ENCODE data around the gene GID4. TPM values are rescaled to one million over a fixed set of nuclear protein-coding genes. Genes with fewer than 3 reads are reported as not detected.
"Not testable (repeated sequence)": the region's sequence is repeated elsewhere in the genome, so short reads cannot be mapped to it uniquely, and the experiment has no call there.

GID4 gene
- polyA plus RNA-seq, result 1 to 10 TPM; 6.2 to 7.5 TPM

DNA sequence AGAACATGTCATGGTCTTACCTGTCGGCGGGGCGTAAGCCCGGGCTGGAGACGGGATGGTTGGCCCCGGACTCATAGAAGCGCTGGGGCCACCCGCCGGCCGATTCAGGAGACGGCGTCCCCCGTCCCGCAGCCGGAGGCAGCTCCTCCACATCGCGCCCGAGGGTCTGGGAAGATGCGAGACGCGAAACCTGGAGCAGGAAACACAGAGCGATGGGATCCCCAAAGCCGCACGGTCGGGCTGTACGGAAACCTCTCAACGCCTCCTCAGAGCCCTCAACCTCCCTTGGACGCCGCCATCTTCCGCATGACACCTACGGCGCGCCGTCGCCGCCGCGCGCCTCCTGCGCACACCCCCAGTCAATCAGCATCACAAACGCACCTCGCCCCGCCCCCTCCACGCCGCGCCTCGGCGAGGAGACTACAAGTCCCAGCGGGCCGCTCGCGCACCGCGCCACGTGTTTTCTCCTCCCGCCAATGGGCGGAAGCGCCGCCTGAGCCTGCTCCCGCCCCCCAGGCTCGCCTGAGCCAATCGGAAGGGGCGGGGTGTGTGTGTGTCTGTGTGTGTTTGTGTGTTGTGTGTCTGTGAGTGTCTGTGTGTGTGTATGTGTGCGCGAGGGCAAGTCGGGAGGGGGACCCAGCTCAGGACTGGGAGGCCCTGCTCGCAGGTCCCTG, at the start of gene GID4, which contains the start of gene ATPAF2:
Gene GID4, plus strand, starts transcription at position 548 of the 674 bp plus-strand sequence. Its CDS starts 57 bp downstream, at position 605.
Gene ATPAF2, minus strand, starts transcription at position 308 of the 674 bp plus-strand sequence. Its CDS starts 155 bp downstream, at position 153.
- Histone ChIP-seq H3K4me3 (ENCODE audit: low read depth in 1 of 2, low read length in 2 of 2) (peak within 1 kb of the TSS; percentile 86 to 91), H3K4me1 (ENCODE audit: control insufficient read depth in 2 of 2, insufficient read depth in 2 of 2, low read length in 1 of 2) (peaks cover 0 to 13% of the 10 kb centered on the region in 2 donors), H3K36me3 (ENCODE audit: control insufficient read depth in 2 of 2, insufficient read depth in 2 of 2, low read length in 1 of 2) (peaks cover 0 to 2% of the 10 kb centered on the region in 2 donors), H3K27me3 (ENCODE audit: control insufficient read depth in 1 of 2, insufficient read depth in 2 of 2, low read length in 2 of 2) (no peaks in the 10 kb centered on the region), H3K9me3 (ENCODE audit: control insufficient read depth in 2 of 2, insufficient read depth in 1 of 2, low read depth in 1 of 2, low read length in 1 of 2) (no peaks in the 10 kb centered on the region), H3K27ac (ENCODE audit: low read depth in 2 of 2, low read length in 1 of 2) (peak within 1 kb of the TSS; percentile 68 to 94)
- 0% methylated on average over 59 to 67 of the region's 67 CpGs for WGBS, 2 donors

DNA sequence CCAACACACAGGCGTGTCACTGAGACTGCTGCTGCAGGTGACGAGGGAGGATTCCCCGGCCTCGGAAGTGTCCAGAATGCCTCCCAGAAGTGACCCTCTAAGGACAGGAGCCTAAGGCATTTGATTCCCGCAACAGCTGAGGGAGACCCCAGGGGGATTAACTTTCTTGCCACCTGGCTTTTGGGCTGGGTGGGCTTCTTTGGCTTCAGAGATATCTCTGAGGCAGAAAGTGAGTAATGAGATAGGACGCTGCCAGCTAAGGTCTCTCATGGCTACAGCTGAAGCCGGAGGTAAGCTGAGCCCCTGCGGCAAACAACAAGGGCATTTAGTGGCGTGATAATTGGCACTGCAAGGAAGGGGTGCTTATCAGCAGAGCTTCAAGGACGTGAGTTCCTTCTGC, 49.6 kb upstream of the GID4 start:
- Histone ChIP-seq H3K27ac (ENCODE audit: low read depth in 2 of 2, low read length in 1 of 2) (no peak overlapping the region), H3K36me3 (ENCODE audit: control insufficient read depth in 2 of 2, insufficient read depth in 2 of 2, low read length in 1 of 2) (no peaks in the 10 kb centered on the region), H3K27me3 (ENCODE audit: control insufficient read depth in 1 of 2, insufficient read depth in 2 of 2, low read length in 2 of 2) (no peaks in the 10 kb centered on the region), H3K4me3 (ENCODE audit: low read depth in 1 of 2, low read length in 2 of 2) (no peak overlapping the region), H3K4me1 (ENCODE audit: control insufficient read depth in 2 of 2, insufficient read depth in 2 of 2, low read length in 1 of 2) (peaks cover 0 to 11% of the 10 kb centered on the region in 2 donors), H3K9me3 (ENCODE audit: control insufficient read depth in 2 of 2, insufficient read depth in 1 of 2, low read depth in 1 of 2, low read length in 1 of 2) (no peaks in the 10 kb centered on the region)
- WGBS, 2 donors, result 89 to 91% methylated on average over 10 of the region's 10 CpGs

DNA sequence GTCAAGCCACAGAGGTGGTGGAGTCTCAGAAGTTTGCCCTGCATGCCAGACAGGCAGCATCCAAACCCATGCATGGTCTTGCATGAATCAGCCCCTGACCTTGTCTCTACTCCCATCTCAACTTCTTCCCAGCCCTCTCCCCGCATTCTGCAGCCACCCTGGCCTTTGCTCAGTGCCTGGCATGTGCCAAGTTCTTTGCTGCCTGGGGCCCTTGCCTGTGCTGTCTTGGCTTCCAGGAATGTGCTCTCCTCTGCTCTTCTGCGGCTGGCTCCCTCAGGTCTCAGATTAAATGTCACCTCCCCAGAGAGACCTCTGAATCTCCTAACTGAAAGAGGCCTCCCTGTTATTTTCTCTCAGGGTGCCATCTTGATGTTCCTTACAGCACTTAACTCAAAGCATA, 48.9 kb upstream of the GID4 start:
- H3K4me1 ChIP-seq (ENCODE audit: control insufficient read depth in 2 of 2, insufficient read depth in 2 of 2, low read length in 1 of 2), result peaks cover 0 to 11% of the 10 kb centered on the region in 2 donors
- peak overlapping the region; percentile 13 to 41 for H3K27ac ChIP-seq (ENCODE audit: low read depth in 2 of 2, low read length in 1 of 2)
- WGBS, 2 donors, result 53 to 67% methylated on average over 2 of the region's 2 CpGs
- no peak overlapping the region for H3K4me3 ChIP-seq (ENCODE audit: low read depth in 1 of 2, low read length in 2 of 2)
- H3K9me3 ChIP-seq (ENCODE audit: control insufficient read depth in 2 of 2, insufficient read depth in 1 of 2, low read depth in 1 of 2, low read length in 1 of 2), result no peaks in the 10 kb centered on the region
- no peaks in the 10 kb centered on the region for H3K27me3 ChIP-seq (ENCODE audit: control insufficient read depth in 1 of 2, insufficient read depth in 2 of 2, low read length in 2 of 2)
- peaks cover 0 to 3% of the 10 kb centered on the region in 2 donors for H3K36me3 ChIP-seq (ENCODE audit: control insufficient read depth in 2 of 2, insufficient read depth in 2 of 2, low read length in 1 of 2)

DNA sequence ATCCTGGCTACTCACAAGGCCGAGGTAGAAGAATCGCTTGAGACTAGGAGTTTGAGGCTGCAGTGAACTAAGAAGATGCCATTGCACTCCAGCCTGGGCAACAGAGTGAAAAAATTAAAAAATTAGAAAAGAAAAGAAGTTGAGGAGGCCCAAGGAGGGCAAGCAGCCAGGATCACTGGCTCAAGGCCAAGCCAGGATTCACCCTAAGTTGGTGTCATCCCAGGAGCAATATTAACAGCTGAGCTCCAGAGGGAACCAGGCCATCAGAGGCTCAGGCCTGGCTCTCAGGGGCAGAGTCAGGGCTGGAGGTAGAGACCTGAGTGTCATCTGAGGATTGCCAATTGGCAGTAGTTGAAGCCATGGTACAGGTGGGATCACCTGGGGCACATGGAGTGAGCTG, 45.8 kb upstream of the GID4 start:
- Histone ChIP-seq H3K4me3 (ENCODE audit: low read depth in 1 of 2, low read length in 2 of 2) (no peak overlapping the region), H3K27me3 (ENCODE audit: control insufficient read depth in 1 of 2, insufficient read depth in 2 of 2, low read length in 2 of 2) (no peaks in the 10 kb centered on the region), H3K27ac (ENCODE audit: low read depth in 2 of 2, low read length in 1 of 2) (no peak overlapping the region), H3K9me3 (ENCODE audit: control insufficient read depth in 2 of 2, insufficient read depth in 1 of 2, low read depth in 1 of 2, low read length in 1 of 2) (no peaks in the 10 kb centered on the region), H3K36me3 (ENCODE audit: control insufficient read depth in 2 of 2, insufficient read depth in 2 of 2, low read length in 1 of 2) (peaks cover 0 to 3% of the 10 kb centered on the region in 2 donors), H3K4me1 (ENCODE audit: control insufficient read depth in 2 of 2, insufficient read depth in 2 of 2, low read length in 1 of 2) (peaks cover 0 to 11% of the 10 kb centered on the region in 2 donors)
- 90 to 92% methylated on average over 2 of the region's 2 CpGs for WGBS, 2 donors

DNA sequence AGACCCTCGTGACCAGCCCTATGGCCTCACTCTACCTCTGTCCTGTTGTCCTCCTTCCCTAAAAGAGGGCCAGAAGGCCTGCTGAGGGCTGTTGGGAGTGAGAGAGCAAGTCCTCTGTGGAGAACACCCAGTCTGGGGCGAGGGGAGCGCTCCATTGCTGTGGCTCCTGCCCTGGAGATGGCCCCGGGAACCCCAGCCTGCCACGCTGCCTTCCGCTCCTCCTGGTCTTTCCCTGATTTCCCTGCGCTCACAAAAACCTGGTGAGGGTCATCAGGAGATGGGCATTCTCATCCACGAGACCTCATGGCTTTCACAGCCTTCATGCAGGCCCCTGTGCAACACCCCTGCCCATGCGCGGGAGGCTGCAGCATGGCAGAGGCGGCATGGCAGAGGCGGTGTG, 45.4 kb upstream of the GID4 start:
- no peaks in the 10 kb centered on the region for H3K27me3 ChIP-seq (ENCODE audit: control insufficient read depth in 1 of 2, insufficient read depth in 2 of 2, low read length in 2 of 2)
- no peak overlapping the region for H3K4me3 ChIP-seq (ENCODE audit: low read depth in 1 of 2, low read length in 2 of 2)
- H3K36me3 ChIP-seq (ENCODE audit: control insufficient read depth in 2 of 2, insufficient read depth in 2 of 2, low read length in 1 of 2), result peaks cover 0 to 3% of the 10 kb centered on the region in 2 donors
- H3K4me1 ChIP-seq (ENCODE audit: control insufficient read depth in 2 of 2, insufficient read depth in 2 of 2, low read length in 1 of 2), result peaks cover 0 to 11% of the 10 kb centered on the region in 2 donors
- WGBS, 2 donors, result 96 to 98% methylated on average over 12 of the region's 12 CpGs
- H3K9me3 ChIP-seq (ENCODE audit: control insufficient read depth in 2 of 2, insufficient read depth in 1 of 2, low read depth in 1 of 2, low read length in 1 of 2), result no peaks in the 10 kb centered on the region
- H3K27ac ChIP-seq (ENCODE audit: low read depth in 2 of 2, low read length in 1 of 2), result no peak overlapping the region

DNA sequence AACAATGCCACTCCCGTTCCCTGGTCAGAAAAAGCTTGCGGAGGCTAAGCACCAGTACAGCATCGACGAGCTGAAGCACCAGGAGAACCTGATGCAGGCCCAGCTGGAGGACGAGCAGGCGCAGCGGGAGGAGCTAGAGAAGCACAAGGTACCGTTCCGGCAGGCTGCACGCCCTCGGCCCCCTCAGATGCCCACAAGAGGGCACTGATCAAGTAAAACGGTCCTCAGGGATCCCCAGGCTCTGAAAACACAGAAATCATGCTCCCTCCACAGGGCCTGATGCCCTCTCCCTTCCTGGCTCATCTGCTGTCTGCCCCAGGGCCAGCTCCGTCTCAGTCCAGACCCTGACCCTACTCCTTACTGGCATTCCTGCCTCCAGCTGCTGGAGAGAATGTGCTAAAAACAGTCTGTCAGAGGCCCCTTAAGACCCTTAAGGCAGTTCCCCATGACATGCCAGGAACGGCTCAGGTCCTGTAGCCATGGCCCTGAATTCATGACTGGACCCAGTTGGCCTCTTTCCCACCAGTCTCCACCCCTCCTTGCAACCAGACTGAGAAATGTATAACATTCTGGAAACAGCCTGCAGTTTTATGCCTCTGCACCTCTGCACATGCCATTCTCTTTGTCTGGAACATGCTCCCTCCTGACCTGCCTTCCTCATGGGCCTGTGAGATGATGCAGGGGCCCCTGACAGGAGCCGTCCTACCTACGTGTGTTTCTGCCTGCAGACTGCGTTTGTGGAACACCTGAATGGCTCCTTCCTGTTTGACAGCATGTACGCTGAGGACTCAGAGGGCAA, 44.7 kb upstream of the GID4 start:
- Histone ChIP-seq H3K4me1 (ENCODE audit: control insufficient read depth in 2 of 2, insufficient read depth in 2 of 2, low read length in 1 of 2) (peaks cover 0 to 11% of the 10 kb centered on the region in 2 donors), H3K27me3 (ENCODE audit: control insufficient read depth in 1 of 2, insufficient read depth in 2 of 2, low read length in 2 of 2) (no peaks in the 10 kb centered on the region), H3K27ac (ENCODE audit: low read depth in 2 of 2, low read length in 1 of 2) (peak overlapping the region in 1 of 2 donors; percentile 17), H3K36me3 (ENCODE audit: control insufficient read depth in 2 of 2, insufficient read depth in 2 of 2, low read length in 1 of 2) (peaks cover 0 to 3% of the 10 kb centered on the region in 2 donors), H3K9me3 (ENCODE audit: control insufficient read depth in 2 of 2, insufficient read depth in 1 of 2, low read depth in 1 of 2, low read length in 1 of 2) (no peaks in the 10 kb centered on the region), H3K4me3 (ENCODE audit: low read depth in 1 of 2, low read length in 2 of 2) (no peak overlapping the region)
- WGBS, 2 donors, result 64 to 68% methylated on average over 18 of the region's 18 CpGs

DNA sequence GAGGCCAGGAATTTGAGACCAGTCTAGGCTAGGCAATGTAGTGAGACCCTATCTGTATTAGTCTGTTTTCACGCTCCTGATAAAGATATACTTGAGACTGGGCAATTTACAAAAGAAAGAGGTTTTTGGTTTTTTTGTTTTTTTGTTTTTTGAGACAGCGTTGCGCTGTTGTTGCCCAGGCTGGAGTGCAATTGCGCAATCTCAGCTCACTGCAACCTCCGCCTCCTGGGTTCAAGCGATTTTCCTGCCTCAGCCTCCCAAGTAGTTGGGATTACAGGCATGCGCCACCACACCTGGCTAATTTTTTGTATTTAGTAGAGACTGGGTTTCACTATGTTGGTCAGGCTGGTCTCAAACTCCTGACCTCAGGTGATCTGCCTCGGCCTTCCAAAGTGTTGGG, 43.3 kb upstream of the GID4 start:
- not testable (repeated sequence) for H3K9me3 ChIP-seq (ENCODE audit: control insufficient read depth in 2 of 2, insufficient read depth in 1 of 2, low read depth in 1 of 2, low read length in 1 of 2); H3K4me3 ChIP-seq (ENCODE audit: low read depth in 1 of 2, low read length in 2 of 2); H3K4me1 ChIP-seq (ENCODE audit: control insufficient read depth in 2 of 2, insufficient read depth in 2 of 2, low read length in 1 of 2); H3K27me3 ChIP-seq (ENCODE audit: control insufficient read depth in 1 of 2, insufficient read depth in 2 of 2, low read length in 2 of 2); H3K36me3 ChIP-seq (ENCODE audit: control insufficient read depth in 2 of 2, insufficient read depth in 2 of 2, low read length in 1 of 2); H3K27ac ChIP-seq (ENCODE audit: low read depth in 2 of 2, low read length in 1 of 2)
- 97 to 98% methylated on average over 8 of the region's 8 CpGs for whole genome bisulfite sequencing, 2 donors

DNA sequence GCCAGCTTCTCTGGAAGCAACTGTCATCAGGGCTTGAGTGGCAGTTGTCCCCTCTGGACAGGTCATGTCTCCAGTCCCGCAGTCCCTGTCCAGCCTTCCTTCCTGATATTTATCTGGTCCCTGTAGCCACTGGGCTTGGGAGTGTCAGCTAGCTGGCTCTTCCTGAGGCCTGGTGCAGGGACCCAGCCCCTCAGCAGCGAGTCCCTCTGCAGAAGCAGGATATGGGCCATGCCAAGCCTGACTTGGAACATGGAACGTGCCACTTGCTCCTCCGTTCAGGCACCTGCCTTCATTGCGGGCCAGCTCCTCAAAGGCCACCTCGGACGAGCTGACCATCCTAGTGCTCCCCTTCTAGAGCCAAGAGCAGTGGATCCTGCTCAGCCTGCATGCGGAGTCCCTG, 40.3 kb upstream of the GID4 start:
- Histone ChIP-seq H3K27me3 (ENCODE audit: control insufficient read depth in 1 of 2, insufficient read depth in 2 of 2, low read length in 2 of 2) (no peaks in the 10 kb centered on the region), H3K36me3 (ENCODE audit: control insufficient read depth in 2 of 2, insufficient read depth in 2 of 2, low read length in 1 of 2) (peaks cover 0 to 3% of the 10 kb centered on the region in 2 donors), H3K27ac (ENCODE audit: low read depth in 2 of 2, low read length in 1 of 2) (no peak overlapping the region), H3K9me3 (ENCODE audit: control insufficient read depth in 2 of 2, insufficient read depth in 1 of 2, low read depth in 1 of 2, low read length in 1 of 2) (no peaks in the 10 kb centered on the region), H3K4me3 (ENCODE audit: low read depth in 1 of 2, low read length in 2 of 2) (no peak overlapping the region), H3K4me1 (ENCODE audit: control insufficient read depth in 2 of 2, insufficient read depth in 2 of 2, low read length in 1 of 2) (peaks cover 0 to 6% of the 10 kb centered on the region in 2 donors)
- 94 to 96% methylated on average over 8 of the region's 8 CpGs for WGBS, 2 donors

DNA sequence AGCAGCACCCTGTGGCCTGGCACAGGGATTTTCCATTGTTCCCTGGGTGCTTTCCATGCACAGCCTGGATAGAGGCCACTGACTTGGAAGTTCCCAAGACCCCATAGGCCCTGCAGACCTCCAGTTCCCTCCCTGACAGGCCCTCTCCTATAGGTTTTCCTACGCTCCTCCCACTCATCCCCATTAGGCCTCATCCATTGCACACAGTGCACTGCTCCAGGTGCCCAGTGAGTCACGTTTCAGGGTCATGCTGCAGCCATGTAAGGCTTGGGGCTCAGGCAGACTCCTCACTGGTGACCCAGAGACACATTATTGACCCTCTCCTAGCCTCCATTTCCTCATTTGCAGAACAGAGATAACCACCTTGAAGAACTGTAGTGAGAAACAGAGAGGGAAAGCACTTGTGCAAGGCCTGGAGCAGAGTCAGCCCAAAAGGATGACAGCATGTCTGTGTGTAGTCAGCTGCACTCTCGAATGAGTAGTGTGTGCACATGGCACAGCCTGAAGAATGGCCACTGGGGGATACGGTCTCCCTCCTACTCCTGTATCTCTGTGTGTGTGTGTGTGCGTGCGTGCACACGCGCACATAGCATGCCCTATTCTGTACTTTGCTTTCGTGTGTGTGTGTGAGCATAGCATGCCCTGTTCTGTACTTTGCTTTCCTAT, 39.7 kb upstream of the GID4 start:
- Histone ChIP-seq H3K36me3 (ENCODE audit: control insufficient read depth in 2 of 2, insufficient read depth in 2 of 2, low read length in 1 of 2) (peaks cover 0 to 3% of the 10 kb centered on the region in 2 donors), H3K27me3 (ENCODE audit: control insufficient read depth in 1 of 2, insufficient read depth in 2 of 2, low read length in 2 of 2) (no peaks in the 10 kb centered on the region), H3K9me3 (ENCODE audit: control insufficient read depth in 2 of 2, insufficient read depth in 1 of 2, low read depth in 1 of 2, low read length in 1 of 2) (no peaks in the 10 kb centered on the region), H3K27ac (ENCODE audit: low read depth in 2 of 2, low read length in 1 of 2) (no peak overlapping the region), H3K4me3 (ENCODE audit: low read depth in 1 of 2, low read length in 2 of 2) (no peak overlapping the region), H3K4me1 (ENCODE audit: control insufficient read depth in 2 of 2, insufficient read depth in 2 of 2, low read length in 1 of 2) (peaks cover 0 to 2% of the 10 kb centered on the region in 2 donors)
- WGBS, 2 donors, result 82 to 83% methylated on average over 9 of the region's 9 CpGs

Measured in esophagus (tissue), 2 donors.